Measurements from ENCODE around the gene NFKB1. TPM values are rescaled to one million over a fixed set of nuclear protein-coding genes. Genes with fewer than 3 reads are reported as not detected.

The NFKB1 gene
- total and polyA plus RNA-seq, 9 of the 15 experiments (the other 6 are each of a cell fraction or from before 2014, with no cell fraction given): 2.4 to 14.5 (median 10.3) TPM

DNA sequence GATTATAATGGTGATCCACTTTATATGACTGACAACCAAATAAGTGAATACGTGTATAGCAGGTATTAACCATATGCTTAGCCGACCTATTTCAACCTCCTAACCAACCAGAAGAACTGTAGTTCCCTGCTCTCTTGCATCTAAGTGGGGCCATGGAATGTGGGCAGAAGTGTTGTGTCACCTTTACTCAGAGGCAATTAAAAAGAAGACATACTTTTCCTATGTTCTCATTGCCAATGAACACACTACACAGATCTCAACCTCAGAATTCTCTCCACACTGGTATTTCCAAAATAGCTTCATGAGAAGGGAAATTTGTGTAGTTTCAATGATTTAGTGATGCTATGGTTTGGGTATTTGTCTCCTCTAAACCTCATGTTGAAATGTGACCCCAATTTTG, 3.2 kb upstream of the NFKB1 start (continued):
- no peak for TF ChIP-seq E2F8 (IDR thresholded peaks at IDR 0.05; ENCODE audit: low read depth, partially characterized antibody)
- no peak for TF ChIP-seq NBN (IDR thresholded peaks at IDR 0.05; ENCODE audit: low read depth)
- no peak for TF ChIP-seq SOX6 (IDR thresholded peaks at IDR 0.05)
- TF ChIP-seq DLX4 (CRISPR knock-in tag; IDR thresholded peaks at IDR 0.05): no peak
- TF ChIP-seq HDAC8 (tag; IDR thresholded peaks at IDR 0.05): no peak
- TF ChIP-seq, protein P1, sequence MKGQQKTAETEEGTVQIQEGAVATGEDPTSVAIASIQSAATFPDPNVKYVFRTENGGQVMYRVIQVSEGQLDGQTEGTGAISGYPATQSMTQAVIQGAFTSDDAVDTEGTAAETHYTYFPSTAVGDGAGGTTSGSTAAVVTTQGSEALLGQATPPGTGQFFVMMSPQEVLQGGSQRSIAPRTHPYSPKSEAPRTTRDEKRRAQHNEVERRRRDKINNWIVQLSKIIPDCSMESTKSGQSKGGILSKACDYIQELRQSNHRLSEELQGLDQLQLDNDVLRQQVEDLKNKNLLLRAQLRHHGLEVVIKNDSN (CRISPR knock-in tag; IDR thresholded peaks at IDR 0.05): no peak
- TF ChIP-seq KDM2B (CRISPR knock-in tag; IDR thresholded peaks at IDR 0.05): no peak
- no peak for TF ChIP-seq HIVEP1 (CRISPR knock-in tag; IDR thresholded peaks at IDR 0.05)

Data from K562 (cell line).